PC-9 (cell line): ENCODE measurements around the gene NKX1-2. TPM values are rescaled to one million over a fixed set of nuclear protein-coding genes. Genes with fewer than 3 reads are reported as not detected.

Source experiments
- BruUV-seq: library from RNA; stranded (reverse); fragments of 400-500 nt; replicated peaks from 2 replicates; lab custom pipeline; 2021; lab: Mats Ljungman, UMichigan
- CTCF ChIA-PET: fragments of 300-600 bp; sonication (Branson Sonifier 250); formaldehyde crosslinking; loops from one replicate; lab custom pipeline; 2022; ENCODE audit warnings: antibody characterized with exemption; lab: Charles Lee
- POLR2A ChIA-PET: fragments of 300-600 bp; sonication (Branson Sonifier 250); formaldehyde crosslinking; loops from one replicate; lab custom pipeline; 2022; ENCODE audit warnings: antibody characterized with exemption; ENCODE audit not compliant: unreplicated experiment; lab: Charles Lee
- DNase-seq, 2 experiments: peaks; one replicate each; pipeline versions ENCODE4 v3.0.0 to v3.0.0-alpha.2; 2015 to 2022; ENCODE audit warnings: mixed read lengths in 1 of 2
- H2AFZ ChIP-seq: fragments of 200-600 bp; sonication (generic); 2 replicates; pipeline ENCODE4 v1.8.1; 2017; ENCODE audit warnings: antibody characterized with exemption
- H3F3A ChIP-seq: fragments of 200-600 bp; sonication (generic); 2 replicates; pipeline ENCODE4 v1.8.1; 2017; ENCODE audit warnings: antibody characterized with exemption, mild to moderate bottlenecking, low read depth; ENCODE audit not compliant: insufficient read depth
- H3K27ac ChIP-seq: fragments of 200-600 bp; sonication (generic); 2 replicates; pipeline ENCODE4 v1.6.1; 2016; ENCODE audit warnings: mixed run types
- H3K27me3 ChIP-seq: fragments of 200-600 bp; sonication (generic); 2 replicates; pipeline ENCODE4 v1.6.1; 2016; ENCODE audit warnings: low read depth, mixed run types; ENCODE audit not compliant: insufficient read depth
- H3K36me3 ChIP-seq: fragments of 200-600 bp; sonication (generic); 2 replicates; pipeline ENCODE4 v1.6.1; 2016; ENCODE audit warnings: low read depth, mixed run types
- H3K4me1 ChIP-seq: fragments of 200-600 bp; sonication (generic); replicated peaks from 2 replicates; pipeline ENCODE4 v1.6.1; 2016; ENCODE audit warnings: mixed run types; ENCODE audit not compliant: insufficient read depth
- H3K4me2 ChIP-seq: fragments of 200-600 bp; sonication (generic); 2 replicates; pipeline ENCODE4 v1.6.1; 2017; ENCODE audit warnings: mixed run types
- H3K4me3 ChIP-seq: fragments of 200-600 bp; sonication (generic); 2 replicates; pipeline ENCODE4 v1.6.1; 2016; ENCODE audit warnings: mixed run types
- H3K79me2 ChIP-seq: fragments of 200-600 bp; sonication (generic); 2 replicates; pipeline ENCODE4 v1.6.1; 2017; ENCODE audit warnings: low read depth, mixed run types
- H3K9me2 ChIP-seq: fragments of 200-600 bp; sonication (generic); 2 replicates; pipeline ENCODE4 v1.8.1; 2017; ENCODE audit warnings: mild to moderate bottlenecking; ENCODE audit not compliant: insufficient read depth
- H3K9me3 ChIP-seq: fragments of 200-600 bp; sonication (generic); 2 replicates; pipeline ENCODE4 v1.8.1; 2016; ENCODE audit warnings: low read depth; ENCODE audit not compliant: insufficient read depth
- H4K20me1 ChIP-seq: fragments of 200-600 bp; sonication (generic); 2 replicates; pipeline ENCODE4 v1.8.1; 2017; ENCODE audit not compliant: insufficient read depth
- EZH2 ChIP-seq: fragments of 200-600 bp; sonication (generic); IDR thresholded peaks from 2 replicates; pipeline ENCODE4 v1.8.0; 2017; ENCODE audit warnings: antibody characterized with exemption, low read depth
- intact Hi-C: fragments of 100-400 bp; cut with micrococcal nuclease; formaldehyde crosslinking; loops from one replicate; pipeline ENCODE4 v1.10.0; 2022; ENCODE audit not compliant: unreplicated experiment
- total RNA-seq: library from RNA; stranded (reverse); gene quantifications from 2 replicates; pipeline ENCODE4 v1.2.3, GENCODE V29; 2021
- TF ChIP-seq, protein P1 (sequence below): fragments of 200-600 bp; sonication (generic); conservative IDR thresholded peaks from 2 replicates; pipeline ENCODE4 v1.6.1; 2017; ENCODE audit warnings: mixed run types, antibody characterized with exemption, mild to moderate bottlenecking, moderate library complexity

NKX1-2 gene
- total RNA-seq, 1 experiment from 2014 or later: 2.9 TPM

- peaks cover 39% of the 10 kb centered on the region for H3K4me1 ChIP-seq
Observed at GRCh38 chr10:124459395-124459794, 9.6 kb upstream of the NKX1-2 start.

GRCh38 chr10:124458889-124459288 lies 9.1 kb upstream of the NKX1-2 start:
- ChIA-PET POLR2A (interaction anchor here (0.5 kb wide), 1 partner anchor 18 kb away, joined by 14 read pairs; no protein-coding TSS in a partner anchor), CTCF (no interaction called here)
- Histone ChIP-seq H3K4me1 (peaks cover 39% of the 10 kb centered on the region), H3K27ac (peak overlapping the region; percentile 81), H2AFZ (no peak overlapping the region), H3K9me3 (no peaks in the 10 kb centered on the region), H3K9me2 (no peaks in the 10 kb centered on the region), H3K4me2 (peak overlapping the region; percentile 46), H3F3A (peaks cover 29% of the 10 kb centered on the region), H4K20me1 (no peaks in the 10 kb centered on the region), H3K4me3 (no peak overlapping the region), H3K27me3 (no peaks in the 10 kb centered on the region), H3K36me3 (no peaks in the 10 kb centered on the region), H3K79me2 (peaks cover 5% of the 10 kb centered on the region; the same call in 1 of the 2 replicates)
- no TSS peak for BruUV-seq
- no peak for DNase-seq
- intact Hi-C loops: no loop called here
- no peak for TF ChIP-seq EZH2
- TF ChIP-seq, protein P1, sequence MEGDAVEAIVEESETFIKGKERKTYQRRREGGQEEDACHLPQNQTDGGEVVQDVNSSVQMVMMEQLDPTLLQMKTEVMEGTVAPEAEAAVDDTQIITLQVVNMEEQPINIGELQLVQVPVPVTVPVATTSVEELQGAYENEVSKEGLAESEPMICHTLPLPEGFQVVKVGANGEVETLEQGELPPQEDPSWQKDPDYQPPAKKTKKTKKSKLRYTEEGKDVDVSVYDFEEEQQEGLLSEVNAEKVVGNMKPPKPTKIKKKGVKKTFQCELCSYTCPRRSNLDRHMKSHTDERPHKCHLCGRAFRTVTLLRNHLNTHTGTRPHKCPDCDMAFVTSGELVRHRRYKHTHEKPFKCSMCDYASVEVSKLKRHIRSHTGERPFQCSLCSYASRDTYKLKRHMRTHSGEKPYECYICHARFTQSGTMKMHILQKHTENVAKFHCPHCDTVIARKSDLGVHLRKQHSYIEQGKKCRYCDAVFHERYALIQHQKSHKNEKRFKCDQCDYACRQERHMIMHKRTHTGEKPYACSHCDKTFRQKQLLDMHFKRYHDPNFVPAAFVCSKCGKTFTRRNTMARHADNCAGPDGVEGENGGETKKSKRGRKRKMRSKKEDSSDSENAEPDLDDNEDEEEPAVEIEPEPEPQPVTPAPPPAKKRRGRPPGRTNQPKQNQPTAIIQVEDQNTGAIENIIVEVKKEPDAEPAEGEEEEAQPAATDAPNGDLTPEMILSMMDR: no peak

More at GRCh38 chr10:124459395-124459794, 9.6 kb upstream of the NKX1-2 start:
- POLR2A ChIA-PET: no interaction called here
- Histone ChIP-seq H3K27me3 (no peaks in the 10 kb centered on the region), H3K36me3 (no peaks in the 10 kb centered on the region), H4K20me1 (no peaks in the 10 kb centered on the region), H3K4me3 (no peak overlapping the region), H3K27ac (peak overlapping the region; percentile 81), H3F3A (peaks cover 29% of the 10 kb centered on the region), H3K9me3 (no peaks in the 10 kb centered on the region), H2AFZ (no peak overlapping the region), H3K79me2 (peaks cover 10% of the 10 kb centered on the region; the same call in 1 of the 2 replicates), H3K4me2 (peak overlapping the region; percentile 46), H3K9me2 (no peaks in the 10 kb centered on the region)
- CTCF ChIA-PET: no interaction called here
- no peak for TF ChIP-seq EZH2
- TF ChIP-seq, protein P1: no peak
- no TSS peak for BruUV-seq
- DNase-seq: peak; percentile 53 to 96
- intact Hi-C loops: no loop called here

DNA sequence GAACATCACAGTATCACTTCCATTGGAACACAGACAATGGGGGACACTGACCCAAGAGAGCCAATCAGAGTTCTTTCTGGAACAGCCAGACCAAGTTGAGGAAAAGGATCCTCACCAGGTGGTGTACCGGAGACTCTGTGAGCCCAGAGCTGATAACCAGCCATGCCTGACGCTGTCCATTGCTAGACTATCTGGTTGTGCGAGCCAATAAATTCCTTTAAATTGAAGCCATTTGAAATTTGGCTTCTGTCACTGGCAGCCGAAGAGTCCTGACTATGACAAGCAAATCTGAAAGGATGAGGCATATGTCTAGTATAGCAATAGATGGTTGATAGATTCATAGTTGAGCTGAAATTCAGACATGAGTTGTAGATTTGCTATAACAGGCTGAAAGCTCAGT lies 8.6 kb upstream of the NKX1-2 start:
- H3K4me2 ChIP-seq: peak overlapping the region; percentile 46
- no TSS peak for BruUV-seq
- H2AFZ ChIP-seq: no peak overlapping the region
- no peaks in the 10 kb centered on the region for H3K9me3 ChIP-seq
- ChIA-PET POLR2A (interaction anchor here (0.5 kb wide), 1 partner anchor 18 kb away, joined by 14 read pairs; no protein-coding TSS in a partner anchor), CTCF (no interaction called here)
- no peaks in the 10 kb centered on the region for H3K36me3 ChIP-seq
- intact Hi-C loops: no loop called here
- TF ChIP-seq, protein P1: no peak
- no peak for TF ChIP-seq EZH2
- no peak overlapping the region for H3K4me3 ChIP-seq
- H3K27ac ChIP-seq: peak overlapping the region; percentile 81
- H3K27me3 ChIP-seq: no peaks in the 10 kb centered on the region
- no peaks in the 10 kb centered on the region for H3K9me2 ChIP-seq
- no peaks in the 10 kb centered on the region for H4K20me1 ChIP-seq
- H3K79me2 ChIP-seq: peaks cover 2% of the 10 kb centered on the region; the same call in 1 of the 2 replicates
- H3F3A ChIP-seq: peaks cover 29% of the 10 kb centered on the region
- H3K4me1 ChIP-seq: peaks cover 39% of the 10 kb centered on the region
- DNase-seq: no peak
